ENCODE results near the gene EPAS1.

Gene EPAS1

DNA sequence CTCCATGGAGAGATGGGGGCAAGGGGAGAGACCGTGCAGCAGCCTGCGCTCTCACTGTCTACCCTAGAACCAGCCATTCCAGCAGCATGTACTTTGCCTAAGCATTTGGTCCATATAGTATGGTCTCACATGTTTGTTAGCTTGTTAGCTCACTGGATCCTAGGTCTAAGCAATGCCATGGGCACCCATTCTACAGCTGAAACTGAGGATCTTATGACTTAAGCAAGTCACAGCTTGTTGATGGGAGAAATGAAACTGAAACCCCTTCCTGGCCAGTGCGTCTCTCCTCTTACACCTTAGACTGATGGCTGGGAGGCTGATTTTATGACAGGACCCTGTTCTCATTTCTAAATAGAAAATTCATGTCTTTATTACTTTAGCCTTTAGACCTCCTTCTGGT, 90.1 kb downstream of the EPAS1 start:
- Mint-ChIP-seq H3K27me3 (ENCODE audit: low read depth) (peaks cover 8% of the 10 kb centered on the region), H3K36me3 (ENCODE audit: low read depth) (no peaks in the 10 kb centered on the region), H3K27ac (no peak overlapping the region), H3K9me3 (peaks cover 3% of the 10 kb centered on the region), H3K4me1 (peaks cover 12% of the 10 kb centered on the region), H3K4me3 (no peak overlapping the region)
- TF ChIP-seq, protein P1, sequence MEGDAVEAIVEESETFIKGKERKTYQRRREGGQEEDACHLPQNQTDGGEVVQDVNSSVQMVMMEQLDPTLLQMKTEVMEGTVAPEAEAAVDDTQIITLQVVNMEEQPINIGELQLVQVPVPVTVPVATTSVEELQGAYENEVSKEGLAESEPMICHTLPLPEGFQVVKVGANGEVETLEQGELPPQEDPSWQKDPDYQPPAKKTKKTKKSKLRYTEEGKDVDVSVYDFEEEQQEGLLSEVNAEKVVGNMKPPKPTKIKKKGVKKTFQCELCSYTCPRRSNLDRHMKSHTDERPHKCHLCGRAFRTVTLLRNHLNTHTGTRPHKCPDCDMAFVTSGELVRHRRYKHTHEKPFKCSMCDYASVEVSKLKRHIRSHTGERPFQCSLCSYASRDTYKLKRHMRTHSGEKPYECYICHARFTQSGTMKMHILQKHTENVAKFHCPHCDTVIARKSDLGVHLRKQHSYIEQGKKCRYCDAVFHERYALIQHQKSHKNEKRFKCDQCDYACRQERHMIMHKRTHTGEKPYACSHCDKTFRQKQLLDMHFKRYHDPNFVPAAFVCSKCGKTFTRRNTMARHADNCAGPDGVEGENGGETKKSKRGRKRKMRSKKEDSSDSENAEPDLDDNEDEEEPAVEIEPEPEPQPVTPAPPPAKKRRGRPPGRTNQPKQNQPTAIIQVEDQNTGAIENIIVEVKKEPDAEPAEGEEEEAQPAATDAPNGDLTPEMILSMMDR (IDR thresholded peaks at IDR 0.05; ENCODE audit: unreplicated experiment in 3 of 3) = no peak

DNA sequence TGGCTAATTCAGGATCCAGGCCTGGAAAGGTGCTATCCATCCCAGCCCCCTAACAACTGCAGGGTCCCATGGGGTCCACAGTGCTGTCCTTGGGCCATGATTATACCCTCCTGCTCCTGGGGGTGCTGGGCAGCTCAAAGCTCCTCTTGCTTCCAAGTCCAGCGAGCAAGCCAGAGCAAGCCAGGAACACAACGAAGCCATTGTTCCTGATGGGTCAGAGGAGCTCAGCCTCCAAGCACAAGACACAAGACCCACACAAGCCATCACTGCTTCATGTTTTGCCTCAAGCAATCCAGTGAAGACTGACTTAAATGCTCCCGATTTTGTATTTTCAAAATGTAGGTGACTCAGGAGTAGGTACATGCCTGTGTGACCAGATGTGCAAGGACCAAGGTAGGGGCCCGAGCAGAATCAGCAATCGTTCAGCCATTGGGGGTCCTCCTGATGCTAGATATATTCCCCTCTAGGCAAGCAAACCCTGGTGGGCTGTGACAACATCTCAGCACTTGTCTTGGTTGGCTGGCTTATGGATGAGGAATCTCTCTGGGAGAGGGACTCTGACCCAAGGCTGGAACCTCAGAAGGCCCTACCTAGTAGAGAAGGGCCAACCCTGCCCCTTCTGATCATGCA, 90.8 kb downstream of the EPAS1 start:
- no peaks in the 10 kb centered on the region for H3K36me3 Mint-ChIP-seq (ENCODE audit: low read depth)
- peaks cover 3% of the 10 kb centered on the region for H3K9me3 Mint-ChIP-seq
- TF ChIP-seq, protein P1 (IDR thresholded peaks at IDR 0.05; ENCODE audit: unreplicated experiment in 3 of 3) = no peak
- H3K27me3 Mint-ChIP-seq (ENCODE audit: low read depth) = peaks cover 13% of the 10 kb centered on the region
- peaks cover 16% of the 10 kb centered on the region for H3K4me1 Mint-ChIP-seq
- H3K4me3 Mint-ChIP-seq = no peak overlapping the region
- H3K27ac Mint-ChIP-seq = no peak overlapping the region

DNA sequence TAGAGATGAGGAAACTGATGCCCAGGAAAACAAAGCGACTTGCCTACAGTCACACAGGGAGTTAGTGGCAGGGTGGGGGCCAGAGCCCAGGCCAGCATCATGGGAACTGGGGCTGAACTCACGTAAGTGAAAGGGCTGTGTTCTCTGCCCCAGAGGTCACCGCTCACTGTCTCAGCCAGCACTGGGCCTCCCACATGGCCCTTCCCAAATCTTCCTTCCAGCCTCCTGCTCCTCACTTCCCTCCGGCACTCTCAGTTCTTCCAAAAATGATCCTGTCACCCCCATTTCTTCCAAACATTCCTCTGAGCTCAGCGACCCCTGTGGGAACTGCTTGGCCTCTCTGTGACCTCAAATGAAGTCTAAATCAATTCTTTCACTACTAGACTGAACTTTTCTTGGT, 91.7 kb downstream of the EPAS1 start:
- H3K27ac Mint-ChIP-seq = no peak overlapping the region
- H3K9me3 Mint-ChIP-seq = peaks cover 3% of the 10 kb centered on the region
- no peaks in the 10 kb centered on the region for H3K36me3 Mint-ChIP-seq (ENCODE audit: low read depth)
- peaks cover 16% of the 10 kb centered on the region for H3K4me1 Mint-ChIP-seq
- peaks cover 15% of the 10 kb centered on the region for H3K27me3 Mint-ChIP-seq (ENCODE audit: low read depth)
- no peak overlapping the region for H3K4me3 Mint-ChIP-seq
- TF ChIP-seq, protein P1 (IDR thresholded peaks at IDR 0.05; ENCODE audit: unreplicated experiment in 3 of 3) = no peak

DNA sequence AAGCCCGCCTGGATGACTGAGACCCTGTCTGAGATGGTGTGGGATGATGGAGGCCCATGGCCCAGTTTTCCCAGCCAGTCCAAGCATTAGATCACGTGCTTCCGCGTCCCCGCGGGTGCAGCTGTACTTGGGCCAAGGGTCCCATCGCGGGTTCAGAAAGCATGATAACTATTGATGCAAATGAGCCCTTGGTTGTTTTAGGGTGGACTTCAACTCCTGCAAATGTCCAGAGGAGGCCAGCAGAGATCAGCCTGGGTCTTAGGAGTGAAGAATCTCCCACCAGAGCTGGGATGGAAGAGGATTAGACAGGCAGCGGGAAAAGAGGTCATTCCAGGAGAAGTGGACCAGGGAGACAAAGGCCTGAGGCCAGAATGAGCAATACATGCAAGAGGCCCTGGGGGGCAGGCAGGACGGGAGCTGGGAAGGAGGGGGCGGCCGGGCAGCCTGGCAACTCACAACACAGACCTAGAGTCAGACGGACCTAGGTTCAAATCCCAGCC, 92.3 kb downstream of the EPAS1 start:
- TF ChIP-seq, protein P1 (IDR thresholded peaks at IDR 0.05; ENCODE audit: unreplicated experiment in 3 of 3) = no peak
- H3K27ac Mint-ChIP-seq = no peak overlapping the region
- no peak overlapping the region for H3K4me3 Mint-ChIP-seq
- peaks cover 16% of the 10 kb centered on the region for H3K4me1 Mint-ChIP-seq
- no peaks in the 10 kb centered on the region for H3K36me3 Mint-ChIP-seq (ENCODE audit: low read depth)
- peaks cover 3% of the 10 kb centered on the region for H3K9me3 Mint-ChIP-seq
- peaks cover 15% of the 10 kb centered on the region for H3K27me3 Mint-ChIP-seq (ENCODE audit: low read depth)

DNA sequence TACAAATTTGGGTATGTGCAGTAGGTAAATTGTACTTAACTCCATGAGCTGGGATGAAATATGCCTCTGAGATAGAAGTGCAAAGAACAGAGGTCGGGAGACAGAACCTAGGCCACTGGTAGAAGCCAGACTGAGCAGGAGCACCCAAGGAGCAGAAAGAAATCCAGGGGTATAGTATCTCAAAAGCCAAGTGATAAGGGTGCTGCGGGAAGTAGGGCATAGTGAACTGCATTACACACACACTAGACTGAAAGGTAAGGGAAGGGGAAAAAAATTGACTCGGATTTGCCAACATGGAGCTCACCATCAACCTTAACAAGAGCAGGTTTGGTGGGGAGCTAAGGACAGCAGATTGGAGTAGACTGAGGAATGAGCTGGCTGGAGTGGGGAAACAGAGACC, 92.8 kb downstream of the EPAS1 start:
- peaks cover 10% of the 10 kb centered on the region for H3K4me1 Mint-ChIP-seq
- H3K36me3 Mint-ChIP-seq (ENCODE audit: low read depth) = no peaks in the 10 kb centered on the region
- H3K9me3 Mint-ChIP-seq = peaks cover 3% of the 10 kb centered on the region
- peaks cover 15% of the 10 kb centered on the region for H3K27me3 Mint-ChIP-seq (ENCODE audit: low read depth)
- no peak overlapping the region for H3K27ac Mint-ChIP-seq
- TF ChIP-seq, protein P1 (IDR thresholded peaks at IDR 0.05; ENCODE audit: unreplicated experiment in 3 of 3) = no peak
- H3K4me3 Mint-ChIP-seq = no peak overlapping the region

DNA sequence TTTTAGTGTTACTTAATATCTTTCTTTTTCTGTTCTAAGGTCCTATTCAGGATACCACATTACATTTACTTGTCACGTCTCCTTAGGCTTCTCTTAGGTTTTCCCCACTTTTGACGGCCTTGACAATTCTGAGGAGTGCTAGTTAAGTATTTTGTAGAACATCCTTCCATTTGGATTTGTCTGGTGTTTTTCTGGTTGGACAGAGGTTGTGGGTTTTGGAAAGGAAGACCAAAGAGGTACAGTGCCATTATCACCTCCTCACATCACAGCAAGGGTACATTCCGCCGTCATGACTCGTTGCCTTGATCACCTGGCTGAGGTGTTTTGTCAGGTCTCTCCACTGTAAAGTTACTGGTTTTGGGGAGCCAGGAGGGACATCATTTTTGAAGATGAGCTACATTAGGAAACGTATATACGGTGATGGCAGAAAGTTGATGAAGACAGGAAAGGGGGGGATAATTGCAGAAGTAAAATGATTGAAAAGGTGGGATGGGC, 93.7 kb downstream of the EPAS1 start:
- peaks cover 11% of the 10 kb centered on the region for H3K27me3 Mint-ChIP-seq (ENCODE audit: low read depth)
- no peak overlapping the region for H3K27ac Mint-ChIP-seq
- H3K36me3 Mint-ChIP-seq (ENCODE audit: low read depth) = no peaks in the 10 kb centered on the region
- peaks cover 5% of the 10 kb centered on the region for H3K4me1 Mint-ChIP-seq
- H3K9me3 Mint-ChIP-seq = peaks cover 3% of the 10 kb centered on the region
- TF ChIP-seq, protein P1 (IDR thresholded peaks at IDR 0.05; ENCODE audit: unreplicated experiment in 3 of 3) = no peak
- H3K4me3 Mint-ChIP-seq = no peak overlapping the region
